DOHH2 (cell line): Measurements from ENCODE around the gene RAB3IL1.

ENCODE experiments used
- H3F3A ChIP-seq: fragments of 200-600 bp; sonication (generic), shearing (Covaris generic); 2 replicates; pipeline ENCODE4 v1.6.0; 2016; ENCODE audit warnings: antibody characterized with exemption, mild to moderate bottlenecking; ENCODE audit not compliant: control insufficient read depth, insufficient read depth
- H3K27ac ChIP-seq: fragments of 200-600 bp; sonication (generic); 2 replicates; pipeline ENCODE4 v1.5.1; 2014; ENCODE audit warnings: low read depth, mild to moderate bottlenecking, low read length, moderate library complexity
- H3K27me3 ChIP-seq: fragments of 200-600 bp; sonication (generic); 2 replicates; pipeline ENCODE4 v1.6.1; 2014; ENCODE audit warnings: mild to moderate bottlenecking, low read length, mixed read lengths; ENCODE audit not compliant: control insufficient read depth
- H3K36me3 ChIP-seq: fragments of 200-600 bp; sonication (generic); 2 replicates; pipeline ENCODE4 v1.6.1; 2014; ENCODE audit warnings: mild to moderate bottlenecking, low read length, moderate library complexity, mixed read lengths; ENCODE audit not compliant: control insufficient read depth
- H3K4me1 ChIP-seq: fragments of 200-600 bp; sonication (generic); 2 replicates; pipeline ENCODE4 v1.6.1; 2014; ENCODE audit warnings: mild to moderate bottlenecking, low read length, mixed read lengths; ENCODE audit not compliant: control insufficient read depth
- H3K4me2 ChIP-seq: fragments of 200-600 bp; sonication (generic); 2 replicates; pipeline ENCODE4 v1.6.0; 2014; ENCODE audit warnings: mild to moderate bottlenecking, low read length, moderate library complexity
- H3K4me3 ChIP-seq: fragments of 200-600 bp; sonication (generic); 2 replicates; pipeline ENCODE4 v1.5.1; 2014; ENCODE audit warnings: mild to moderate bottlenecking, low read length, mixed read lengths
- H3K79me2 ChIP-seq: fragments of 200-600 bp; sonication (generic); 2 replicates; pipeline ENCODE4 v1.6.1; 2014; ENCODE audit warnings: mild to moderate bottlenecking, low read length, mixed read lengths; ENCODE audit not compliant: control insufficient read depth
- H3K9me2 ChIP-seq: fragments of 200-600 bp; sonication (generic); replicated peaks from 2 replicates; pipeline ENCODE4 v1.6.1; 2014; ENCODE audit warnings: mild to moderate bottlenecking, low read length, mixed read lengths; ENCODE audit not compliant: control insufficient read depth
- H3K9me3 ChIP-seq: fragments of 200-600 bp; sonication (generic); 2 replicates; pipeline ENCODE4 v1.6.1; 2014; ENCODE audit warnings: antibody characterized with exemption, low read length, mixed read lengths; ENCODE audit not compliant: control insufficient read depth, insufficient read depth
- H4K20me1 ChIP-seq: fragments of 200-600 bp; sonication (generic); 2 replicates; pipeline ENCODE4 v1.6.0; 2014; ENCODE audit warnings: low read depth, mild to moderate bottlenecking, antibody characterized with exemption, low read length, moderate library complexity; ENCODE audit not compliant: control insufficient read depth, insufficient read depth
- CTCF ChIP-seq: fragments of 200-600 bp; sonication (generic); IDR thresholded peaks from one replicate; pipeline ENCODE4 v1.5.1; 2014; ENCODE audit warnings: antibody characterized with exemption, mild to moderate bottlenecking, low read depth, low read length; ENCODE audit not compliant: poor library complexity, severe bottlenecking
- EZH2phosphoT487 ChIP-seq: fragments of 200-600 bp; sonication (generic); IDR thresholded peaks from 2 replicates; pipeline ENCODE4 v1.6.1; 2017; ENCODE audit warnings: borderline replicate concordance, mild to moderate bottlenecking, antibody characterized with exemption, low read length, moderate library complexity, mixed read lengths

The RAB3IL1 gene

DNA sequence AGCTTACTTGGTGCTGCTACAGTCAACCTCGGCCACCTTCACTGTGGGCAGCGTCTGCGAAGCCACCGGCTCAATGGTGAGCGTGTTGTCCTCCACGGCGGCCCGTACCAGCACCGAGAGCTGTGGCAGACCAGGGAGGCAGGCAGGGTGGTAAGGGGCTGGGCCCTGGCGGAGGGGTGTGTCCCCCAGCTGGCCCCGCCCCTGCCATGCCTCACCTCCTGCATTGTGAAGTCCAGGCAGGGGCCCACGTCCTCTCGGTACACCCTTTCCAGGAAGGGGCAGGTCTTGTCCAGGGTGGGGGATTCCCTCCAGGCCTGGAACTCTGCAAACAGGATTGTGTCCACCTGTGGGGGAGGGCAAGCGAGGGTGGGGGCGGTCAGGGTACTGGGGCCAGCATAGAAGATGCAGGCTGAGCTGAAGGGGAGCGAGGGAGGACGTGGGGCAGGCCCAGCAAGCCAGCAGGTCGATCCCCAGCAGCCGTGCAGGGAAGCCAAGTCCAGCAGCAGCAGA, 12.8 kb downstream of the RAB3IL1 start:
- TF ChIP-seq EZH2phosphoT487 (no peak), CTCF (no peak)
- Histone ChIP-seq H3K79me2 (no peaks in the 10 kb centered on the region), H3K9me3 (no peaks in the 10 kb centered on the region), H3K9me2 (no peaks in the 10 kb centered on the region), H3K36me3 (no peaks in the 10 kb centered on the region), H3F3A (no peaks in the 10 kb centered on the region), H3K27me3 (peaks cover 3% of the 10 kb centered on the region; the same call in 1 of the 2 replicates), H4K20me1 (no peaks in the 10 kb centered on the region), H3K4me2 (no peak overlapping the region), H3K4me1 (no peaks in the 10 kb centered on the region), H3K27ac (no peak overlapping the region), H3K4me3 (no peak overlapping the region)

DNA sequence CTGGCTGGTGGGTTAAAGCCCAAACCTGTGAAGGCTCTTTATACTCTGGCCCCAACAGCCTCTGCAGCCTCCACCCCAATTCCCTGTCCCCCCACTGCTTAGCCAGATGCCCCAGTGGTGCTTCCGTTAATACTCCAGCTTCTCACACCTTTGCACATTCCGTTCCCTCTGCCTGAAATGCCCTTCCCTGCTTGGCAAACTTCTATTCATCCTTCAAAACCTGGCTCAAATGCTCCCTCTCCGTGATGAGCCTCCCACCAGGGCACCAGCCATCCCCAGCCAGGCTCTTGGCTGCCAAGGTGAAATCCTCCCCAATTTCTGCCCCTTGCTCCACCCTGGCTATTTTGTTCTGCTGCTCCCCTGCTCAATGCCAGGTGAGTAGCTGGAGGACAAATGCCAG, 13.5 kb downstream of the RAB3IL1 start:
- Histone ChIP-seq H4K20me1 (no peaks in the 10 kb centered on the region), H3K4me2 (no peak overlapping the region), H3K27ac (no peak overlapping the region), H3K9me2 (no peaks in the 10 kb centered on the region), H3F3A (no peaks in the 10 kb centered on the region), H3K4me3 (no peak overlapping the region), H3K79me2 (no peaks in the 10 kb centered on the region), H3K4me1 (peaks cover 6% of the 10 kb centered on the region), H3K9me3 (no peaks in the 10 kb centered on the region), H3K27me3 (peaks cover 3% of the 10 kb centered on the region; the same call in 1 of the 2 replicates), H3K36me3 (no peaks in the 10 kb centered on the region)
- TF ChIP-seq CTCF: no peak
- no peak for TF ChIP-seq EZH2phosphoT487

DNA sequence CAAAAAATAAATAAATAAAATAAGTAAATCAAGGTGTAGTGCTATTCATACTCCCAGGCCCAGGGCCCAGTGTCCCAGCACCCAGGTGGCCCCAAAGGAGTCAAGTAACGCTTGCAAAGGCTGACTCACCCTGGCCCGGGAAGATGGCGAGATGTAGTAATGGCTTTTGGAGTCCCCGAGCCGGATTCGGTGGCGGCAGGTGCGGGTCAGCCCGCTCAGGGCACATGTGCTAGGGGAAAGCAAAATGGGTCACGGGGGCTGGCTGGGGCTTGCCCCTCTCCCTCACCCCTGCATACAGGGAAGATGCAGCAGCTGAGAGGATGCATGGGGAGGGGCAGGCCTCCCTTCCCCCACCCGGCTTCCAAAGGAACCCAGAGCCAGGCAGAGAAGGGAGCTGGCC, 15.1 kb downstream of the RAB3IL1 start:
- Histone ChIP-seq H3K9me2 (no peaks in the 10 kb centered on the region), H3F3A (no peaks in the 10 kb centered on the region), H3K9me3 (no peaks in the 10 kb centered on the region), H3K4me3 (no peak overlapping the region), H3K4me1 (peaks cover 21% of the 10 kb centered on the region), H4K20me1 (no peaks in the 10 kb centered on the region), H3K27ac (no peak overlapping the region), H3K4me2 (no peak overlapping the region), H3K27me3 (peaks cover 3% of the 10 kb centered on the region; the same call in 1 of the 2 replicates), H3K79me2 (no peaks in the 10 kb centered on the region), H3K36me3 (no peaks in the 10 kb centered on the region)
- TF ChIP-seq EZH2phosphoT487 (no peak), CTCF (no peak)

- TF ChIP-seq CTCF (no peak), EZH2phosphoT487 (no peak)
- Histone ChIP-seq H3K79me2 (no peaks in the 10 kb centered on the region), H3F3A (no peaks in the 10 kb centered on the region), H3K9me3 (no peaks in the 10 kb centered on the region), H3K9me2 (no peaks in the 10 kb centered on the region), H3K4me3 (no peak overlapping the region), H3K27me3 (peaks cover 3% of the 10 kb centered on the region; the same call in 1 of the 2 replicates), H3K36me3 (no peaks in the 10 kb centered on the region), H3K4me2 (no peak overlapping the region), H4K20me1 (no peaks in the 10 kb centered on the region), H3K27ac (no peak overlapping the region), H3K4me1 (peaks cover 24% of the 10 kb centered on the region)
These were observed 16.0 kb downstream of the RAB3IL1 start for GRCh38 chr11:61901397-61901796.
